OCI-LY7 (cell line): ENCODE measurements around the gene CNGA1.
"Not testable (repeated sequence)": the region's sequence is repeated elsewhere in the genome, so short reads cannot be mapped to it uniquely, and the experiment has no call there.

Experiments
- EZH2phosphoT487 ChIP-seq: fragments of 200-600 bp; sonication (generic); IDR thresholded peaks from 2 replicates; pipeline ENCODE4 v1.6.1; 2018; ENCODE audit warnings: low read depth, borderline replicate concordance, mild to moderate bottlenecking, mixed run types, antibody characterized with exemption, low read length, moderate library complexity, mixed read lengths
- TF ChIP-seq, protein P1 (sequence below): fragments of 200-600 bp; sonication (generic); conservative IDR thresholded peaks from 2 replicates; pipeline ENCODE4 v1.5.1; 2014; ENCODE audit warnings: mild to moderate bottlenecking, antibody characterized with exemption, low read length, moderate library complexity, mixed read lengths

DNA sequence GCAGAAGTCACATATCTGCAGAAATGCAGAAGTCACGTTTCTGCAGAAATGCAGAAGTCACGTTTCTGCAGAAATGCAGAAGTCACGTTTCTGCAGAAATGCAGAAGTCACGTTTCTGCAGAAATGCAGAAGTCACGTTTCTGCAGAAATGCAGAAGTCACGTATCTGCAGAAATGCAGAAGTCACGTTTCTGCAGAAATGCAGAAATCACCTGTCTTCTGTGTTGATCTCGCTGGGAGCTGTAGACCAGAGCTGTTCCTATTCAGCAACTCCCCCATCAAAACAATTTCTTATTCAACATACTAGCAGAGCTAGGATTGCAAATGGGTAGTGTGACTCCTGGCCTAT, 93.2 kb downstream of the CNGA1 start:
- TF ChIP-seq, protein P1, sequence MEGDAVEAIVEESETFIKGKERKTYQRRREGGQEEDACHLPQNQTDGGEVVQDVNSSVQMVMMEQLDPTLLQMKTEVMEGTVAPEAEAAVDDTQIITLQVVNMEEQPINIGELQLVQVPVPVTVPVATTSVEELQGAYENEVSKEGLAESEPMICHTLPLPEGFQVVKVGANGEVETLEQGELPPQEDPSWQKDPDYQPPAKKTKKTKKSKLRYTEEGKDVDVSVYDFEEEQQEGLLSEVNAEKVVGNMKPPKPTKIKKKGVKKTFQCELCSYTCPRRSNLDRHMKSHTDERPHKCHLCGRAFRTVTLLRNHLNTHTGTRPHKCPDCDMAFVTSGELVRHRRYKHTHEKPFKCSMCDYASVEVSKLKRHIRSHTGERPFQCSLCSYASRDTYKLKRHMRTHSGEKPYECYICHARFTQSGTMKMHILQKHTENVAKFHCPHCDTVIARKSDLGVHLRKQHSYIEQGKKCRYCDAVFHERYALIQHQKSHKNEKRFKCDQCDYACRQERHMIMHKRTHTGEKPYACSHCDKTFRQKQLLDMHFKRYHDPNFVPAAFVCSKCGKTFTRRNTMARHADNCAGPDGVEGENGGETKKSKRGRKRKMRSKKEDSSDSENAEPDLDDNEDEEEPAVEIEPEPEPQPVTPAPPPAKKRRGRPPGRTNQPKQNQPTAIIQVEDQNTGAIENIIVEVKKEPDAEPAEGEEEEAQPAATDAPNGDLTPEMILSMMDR, result not testable (repeated sequence)
- not testable (repeated sequence) for TF ChIP-seq EZH2phosphoT487
